Right lobe of liver (tissue), 4 donors: ENCODE results near the gene DNAL4.

Experiments
- CTCF ChIP-seq, 4 donors: fragments of 200-600 bp in 3 of 4; fragments of 450-650 bp in 1 of 4; IDR thresholded peaks; one replicate each; pipeline versions ENCODE4 v1.5.1 to v1.8.0; 2016 to 2022; ENCODE audit warnings: antibody characterized with exemption in 4 of 4, mild to moderate bottlenecking in 2 of 4
- POLR2A ChIP-seq: fragments of 450-650 bp; IDR thresholded peaks from one replicate; pipeline ENCODE4 v1.6.1; 2017; ENCODE audit warnings: antibody characterized with exemption, mild to moderate bottlenecking
- donor health status: DM: no; HTN: no; CAD: no.
- donor health status: DM: no; HTN: no; CAD: no.
- donor health status: DM: no; HTN: yes; CAD: no.

- TF ChIP-seq POLR2A (no peak), CTCF (IDR thresholded peaks at IDR 0.05) (no peak)
Observed at GRCh38 chr22:38842512-38843200, 48.7 kb upstream of the DNAL4 start.
